SK-N-SH (cell line): Measurements from ENCODE around the gene DBNL. TPM values are rescaled to one million over a fixed set of nuclear protein-coding genes. Genes with fewer than 3 reads are reported as not detected.

Experiments used
- CTCF ChIA-PET: fragments of 300-600, 350-600 bp; formaldehyde crosslinking; extraction: SDS; loops from one replicate; lab custom pipeline; 2021; lab: Yijun Ruan, JAX
- POLR2A ChIA-PET: fragments of 350-600 bp; sonication (Branson Sonifier 250); formaldehyde crosslinking; extraction: SDS; loops from one replicate; lab custom pipeline; 2020; ENCODE audit warnings: antibody characterized with exemption, inconsistent platforms; lab: Yijun Ruan, JAX
- DNase-seq: peaks from one replicate; pipeline ENCODE4 v3.0.0; 2012
- H2AFZ ChIP-seq: fragments of 200-600 bp; sonication (generic); 2 replicates; pipeline ENCODE4 v1.8.1; 2016; ENCODE audit warnings: antibody characterized with exemption, mild to moderate bottlenecking, low read depth
- H3F3A ChIP-seq: fragments of 200-600 bp; sonication (generic); replicated peaks from 2 replicates; pipeline ENCODE3; 2016; ENCODE audit warnings: antibody characterized with exemption, mild to moderate bottlenecking; ENCODE audit not compliant: insufficient read depth
- H3K27ac ChIP-seq, 2 experiments: fragments of 200-500 bp in 1 of 2; fragments of 200-600 bp in 1 of 2; sonication (Bioruptor generic) in 1 of 2; sonication (generic), shearing (Covaris generic) in 1 of 2; 2 replicates each; pipeline versions ENCODE4 v1.5.1 to v1.6.1; 2014 to 2016; ENCODE audit warnings: low read depth in 2 of 2, inconsistent platforms in 1 of 2, low read length in 1 of 2, mild to moderate bottlenecking in 1 of 2, mixed read lengths in 1 of 2
- H3K27me3 ChIP-seq: fragments of 200-600 bp; sonication (generic), shearing (Covaris generic); 2 replicates; pipeline ENCODE4 v1.6.1; 2016; ENCODE audit warnings: mixed run types; ENCODE audit not compliant: insufficient read depth
- H3K36me3 ChIP-seq, 2 experiments: fragments of 200-500 bp in 1 of 2; fragments of 200-600 bp in 1 of 2; sonication (Bioruptor generic) in 1 of 2; sonication (generic) in 1 of 2; replicated peaks in 1 of 2; 2 replicates each; pipeline versions ENCODE3 to v1.5.1; 2014 to 2016; ENCODE audit warnings: low read length in 1 of 2, mild to moderate bottlenecking in 1 of 2; ENCODE audit not compliant: insufficient read depth in 2 of 2, control insufficient read depth in 1 of 2
- H3K4me1 ChIP-seq, 2 experiments: fragments of 200-500 bp in 1 of 2; fragments of 200-600 bp in 1 of 2; sonication (Bioruptor generic) in 1 of 2; sonication (generic), shearing (Covaris generic) in 1 of 2; 2 replicates each; pipeline versions ENCODE4 v1.5.1 to v1.6.1; 2014 to 2016; ENCODE audit warnings: low read depth in 1 of 2, low read length in 1 of 2, mixed run types in 1 of 2; ENCODE audit not compliant: insufficient read depth in 2 of 2, control insufficient read depth in 1 of 2
- H3K4me2 ChIP-seq: fragments of 200-600 bp; sonication (generic), shearing (Covaris generic); 2 replicates; pipeline ENCODE4 v1.6.1; 2017; ENCODE audit warnings: mixed run types
- H3K4me3 ChIP-seq, 2 experiments: fragments of 200-500 bp in 1 of 2; fragments of 200-600 bp in 1 of 2; sonication (Bioruptor generic) in 1 of 2; sonication (generic), shearing (Covaris generic) in 1 of 2; 2 replicates each; pipeline versions ENCODE4 v1.5.1 to v1.8.1; 2014 to 2016; ENCODE audit warnings: low read depth in 2 of 2, inconsistent platforms in 1 of 2, low read length in 1 of 2, mild to moderate bottlenecking in 1 of 2, mixed read lengths in 1 of 2, moderate library complexity in 1 of 2
- H3K79me2 ChIP-seq: fragments of 200-600 bp; sonication (generic); 2 replicates; pipeline ENCODE4 v1.8.1; 2017; ENCODE audit warnings: mild to moderate bottlenecking; ENCODE audit not compliant: insufficient read depth
- H3K9ac ChIP-seq: fragments of 200-600 bp; sonication (generic); 2 replicates; pipeline ENCODE4 v1.6.1; 2017; ENCODE audit warnings: mixed run types
- H3K9me2 ChIP-seq: fragments of 200-600 bp; sonication (generic); 2 replicates; pipeline ENCODE4 v1.6.1; 2017; ENCODE audit warnings: mixed run types
- H3K9me3 ChIP-seq: fragments of 200-600 bp; sonication (generic); 2 replicates; pipeline ENCODE4 v1.6.1; 2017; ENCODE audit warnings: mixed run types, mild to moderate bottlenecking, moderate library complexity
- H4K20me1 ChIP-seq: fragments of 200-600 bp; sonication (generic); 2 replicates; pipeline ENCODE4 v1.6.1; 2017; ENCODE audit warnings: mild to moderate bottlenecking, mixed run types; ENCODE audit not compliant: insufficient read depth
- CTCF ChIP-seq: fragments of 200-600 bp; sonication (generic); IDR thresholded peaks from 2 replicates; pipeline ENCODE4 v1.6.1; 2017; ENCODE audit warnings: antibody characterized with exemption, mild to moderate bottlenecking, moderate library complexity
- ELF1 ChIP-seq: IDR thresholded peaks from 2 replicates; pipeline ENCODE4 v1.4.0; 2012
- EP300 ChIP-seq, 2 experiments: IDR thresholded peaks; 2 replicates each; pipeline versions ENCODE4 v1.4.0 to v1.6.1; 2012; ENCODE audit warnings: borderline replicate concordance in 1 of 2, low read depth in 1 of 2, low read length in 1 of 2
- FOSL2 ChIP-seq: IDR thresholded peaks from 2 replicates; pipeline ENCODE4 v1.4.0; 2012; ENCODE audit warnings: low read depth, mild to moderate bottlenecking, moderate library complexity, borderline replicate concordance
- FOXM1 ChIP-seq: IDR thresholded peaks from 2 replicates; pipeline ENCODE4 v1.4.0; 2012; ENCODE audit warnings: low read depth, mild to moderate bottlenecking
- IRF3 ChIP-seq: fragments of 150-350 bp; IDR thresholded peaks from 2 replicates; pipeline ENCODE4 v1.6.1; 2016; ENCODE audit warnings: mild to moderate bottlenecking, low read depth, low read length
- MEF2A ChIP-seq: IDR thresholded peaks from 2 replicates; pipeline ENCODE4 v1.4.0; 2012; ENCODE audit warnings: low read depth, borderline replicate concordance
- RCOR1 ChIP-seq: fragments of 150-350 bp; IDR thresholded peaks from 2 replicates; pipeline ENCODE4 v1.6.1; 2017; ENCODE audit warnings: antibody characterized with exemption, low read length
- TAF1 ChIP-seq: IDR thresholded peaks from 2 replicates; pipeline ENCODE4 v1.6.1; 2012; ENCODE audit warnings: low read depth, mild to moderate bottlenecking, low read length, moderate library complexity, borderline replicate concordance
- WGBS: methylation state at CpG from one replicate; pipeline ENCODE4 v1.1.6; 2017; ENCODE audit warnings: low lambda C conversion rate; 5-methylcytosine and 5-hydroxymethylcytosine counted together
- polyA plus RNA-seq, 3 experiments: library from polyadenylated mRNA; depleted of rRNA; stranded (reverse); fragments of >200 nt; gene quantifications; 2 replicates each; pipeline ENCODE4 v1.2.3, GENCODE V29; 2012
- TF ChIP-seq, protein P1 (sequence below): IDR thresholded peaks from 2 replicates; pipeline ENCODE4 v1.4.0; 2012; ENCODE audit warnings: low read depth

The DBNL gene
- polyA plus RNA-seq, 1 of the 3 experiments (the other 2 are of a cell fraction) = 244 TPM

DNA sequence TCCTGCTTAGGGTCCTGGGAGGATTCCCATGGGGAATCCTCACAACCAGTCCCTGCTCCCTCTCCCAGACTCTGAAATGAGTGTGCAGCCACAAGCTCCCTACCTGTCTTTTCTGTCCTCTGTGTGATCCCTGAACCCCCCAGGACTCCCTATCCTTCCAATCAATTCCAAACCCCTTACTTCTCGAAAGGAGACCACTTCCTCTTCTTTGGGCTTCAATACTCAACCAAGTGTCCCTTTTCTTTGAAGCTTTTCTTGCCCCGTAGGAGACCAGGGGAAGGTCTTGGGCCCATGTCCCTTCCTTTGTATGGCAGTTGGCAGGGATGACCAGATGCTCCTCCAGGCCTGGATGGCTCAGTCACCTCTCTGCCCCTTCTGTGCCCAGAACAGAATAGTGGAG lies 61.3 kb downstream of the DBNL start:
- no peaks in the 10 kb centered on the region for H3K9me2 ChIP-seq
- peak overlapping the region; percentile 1 to 67; a peak in 3 of 4 replicates for H3K27ac ChIP-seq
- peaks cover 41% of the 10 kb centered on the region for H3K79me2 ChIP-seq
- no peaks in the 10 kb centered on the region for H3K27me3 ChIP-seq
- CTCF ChIA-PET = interaction anchor here (0.6 to 2.8 kb wide), 5 partner anchors 9 to 56 kb away, joined by 3 to 12 read pairs (median 5); partner anchors contain the start of gene POLD2
- peak overlapping the region; percentile 76 for H3K4me2 ChIP-seq
- POLR2A ChIA-PET = interaction anchor here (1.2 to 2.2 kb wide), 4 partner anchors 10 to 40 kb away, joined by 4 to 9 read pairs (median 4); partner anchors contain the start of genes PGAM2 and POLD2
- DNase-seq = peak; percentile 37
- WGBS = 86% methylated on average over 2 of the region's 2 CpGs
- H3K36me3 ChIP-seq = peaks cover 15 to 44% of the 10 kb centered on the region in 2 experiments
- H2AFZ ChIP-seq = no peak overlapping the region
- peaks cover 29 to 31% of the 10 kb centered on the region in 2 experiments; a peak in 2 of 4 replicates for H3K4me1 ChIP-seq
- H3K9ac ChIP-seq = peak overlapping the region; percentile 80
- TF ChIP-seq CTCF (no peak), IRF3 (no peak), FOSL2 (no peak), EP300 (IDR thresholded peaks at IDR 0.05; ENCODE audit: borderline replicate concordance in 1 of 2, low read depth in 1 of 2, low read length in 1 of 2) (no peak), RCOR1 (no peak), TAF1 (no peak), MEF2A (no peak)
- TF ChIP-seq, protein P1, sequence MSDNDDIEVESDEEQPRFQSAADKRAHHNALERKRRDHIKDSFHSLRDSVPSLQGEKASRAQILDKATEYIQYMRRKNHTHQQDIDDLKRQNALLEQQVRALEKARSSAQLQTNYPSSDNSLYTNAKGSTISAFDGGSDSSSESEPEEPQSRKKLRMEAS = no peak
- H3K9me3 ChIP-seq = no peaks in the 10 kb centered on the region
- no peaks in the 10 kb centered on the region for H4K20me1 ChIP-seq
- H3K4me3 ChIP-seq = peak overlapping the region; percentile 51 to 66
- H3F3A ChIP-seq = peaks cover 28% of the 10 kb centered on the region

GRCh38 chr7:44106311-44107065 lies 62.0 kb downstream of the DBNL start:
- no peak for DNase-seq
- WGBS = 89% methylated on average over 9 of the region's 10 CpGs
- H3K4me1 ChIP-seq = peaks cover 22 to 33% of the 10 kb centered on the region in 2 experiments; a peak in 2 of 4 replicates
- peak overlapping the region; percentile 51 to 66; a peak in 2 of 4 replicates for H3K4me3 ChIP-seq
- H3K9ac ChIP-seq = 0 out of 2 replicates have a peak overlapping the region, but pooled peaks have one; percentile 80
- H3K36me3 ChIP-seq = peaks cover 16 to 50% of the 10 kb centered on the region in 2 experiments
- no peaks in the 10 kb centered on the region for H3K9me2 ChIP-seq
- ChIA-PET POLR2A (interaction anchor here (1.2 to 2.2 kb wide), 2 partner anchors 16 to 41 kb away, joined by 4 to 9 read pairs; partner anchors contain the start of genes PGAM2 and POLD2), CTCF (interaction anchor here (0.6 to 2.8 kb wide), 6 partner anchors 9 to 90 kb away, joined by 3 to 12 read pairs (median 3); partner anchors contain the start of gene POLD2)
- peak overlapping the region in 1 of 2 experiments; percentile 67; a peak in 1 of 4 replicates for H3K27ac ChIP-seq
- H3K79me2 ChIP-seq = peaks cover 41% of the 10 kb centered on the region
- peak overlapping the region; percentile 76 for H3K4me2 ChIP-seq
- no peaks in the 10 kb centered on the region for H3K27me3 ChIP-seq
- no peaks in the 10 kb centered on the region for H4K20me1 ChIP-seq
- TF ChIP-seq ELF1 = no peak
- TF ChIP-seq FOXM1 = no peak
- TF ChIP-seq, all 33 proteins: peak for 0
- no peaks in the 10 kb centered on the region for H3K9me3 ChIP-seq
- H3F3A ChIP-seq = peaks cover 22% of the 10 kb centered on the region
- no peak overlapping the region for H2AFZ ChIP-seq
